SK-N-SH treated with all-trans-retinoic acid at 6 μM for 48 hours (cell line): ENCODE measurements around the gene SCAPER.

Experiments used
- BACH2 ChIP-seq: fragments of 250-450 bp; sonication (Bioruptor Pico); IDR thresholded peaks from 2 replicates; pipeline ENCODE4 v1.9.0; 2021; ENCODE audit warnings: mild to moderate bottlenecking, borderline replicate concordance
- ESRRG ChIP-seq: fragments of 250-450 bp; sonication (Bioruptor Pico); IDR thresholded peaks from 2 replicates; pipeline ENCODE4 v1.6.1; 2021; ENCODE audit warnings: mild to moderate bottlenecking
- GLIS3 ChIP-seq: fragments of 250-450 bp; sonication (Bioruptor Pico); IDR thresholded peaks from 2 replicates; pipeline ENCODE4 v1.5.0; 2020; ENCODE audit warnings: mild to moderate bottlenecking, moderate library complexity
- ISL1 ChIP-seq: fragments of 250-450 bp; sonication (Bioruptor Pico); IDR thresholded peaks from 2 replicates; pipeline ENCODE4 v2.1.2; 2022; ENCODE audit warnings: mild to moderate bottlenecking, moderate library complexity
- TCF4 ChIP-seq: fragments of 250-450 bp; sonication (Bioruptor Pico); IDR thresholded peaks from 2 replicates; pipeline ENCODE4 v1.8.0; 2021; ENCODE audit warnings: mild to moderate bottlenecking, moderate library complexity, borderline replicate concordance
- ZC3H10 ChIP-seq: fragments of 250-450 bp; sonication (Bioruptor Pico); IDR thresholded peaks from 2 replicates; pipeline ENCODE4 v1.5.1; 2021; ENCODE audit warnings: mild to moderate bottlenecking, moderate library complexity
- ZFP3 ChIP-seq: fragments of 250-450 bp; sonication (Bioruptor Pico); IDR thresholded peaks from 2 replicates; pipeline ENCODE4 v1.5.0; 2020; ENCODE audit warnings: mild to moderate bottlenecking, moderate library complexity
- ZFP30 ChIP-seq: fragments of 450-650 bp; formaldehyde crosslinking; IDR thresholded peaks from 2 replicates; pipeline ENCODE4 v1.5.0; 2022; ENCODE audit warnings: mild to moderate bottlenecking, moderate library complexity
- ZNF8 ChIP-seq: fragments of 450-650 bp; formaldehyde crosslinking; IDR thresholded peaks from 2 replicates; pipeline ENCODE4 v1.5.0; 2020; ENCODE audit warnings: mild to moderate bottlenecking, moderate library complexity
- TF ChIP-seq, protein P1 (sequence below): fragments of 250-450 bp; sonication (Bioruptor Pico); IDR thresholded peaks from 2 replicates; pipeline ENCODE4 v1.5.1; 2020; ENCODE audit warnings: low read depth, mild to moderate bottlenecking, moderate library complexity
- TF ChIP-seq, protein P2 (sequence below): fragments of 250-450 bp; sonication (Bioruptor Pico); IDR thresholded peaks from 2 replicates; pipeline ENCODE4 v1.8.0; 2020; ENCODE audit warnings: mild to moderate bottlenecking, moderate library complexity, borderline replicate concordance

DNA sequence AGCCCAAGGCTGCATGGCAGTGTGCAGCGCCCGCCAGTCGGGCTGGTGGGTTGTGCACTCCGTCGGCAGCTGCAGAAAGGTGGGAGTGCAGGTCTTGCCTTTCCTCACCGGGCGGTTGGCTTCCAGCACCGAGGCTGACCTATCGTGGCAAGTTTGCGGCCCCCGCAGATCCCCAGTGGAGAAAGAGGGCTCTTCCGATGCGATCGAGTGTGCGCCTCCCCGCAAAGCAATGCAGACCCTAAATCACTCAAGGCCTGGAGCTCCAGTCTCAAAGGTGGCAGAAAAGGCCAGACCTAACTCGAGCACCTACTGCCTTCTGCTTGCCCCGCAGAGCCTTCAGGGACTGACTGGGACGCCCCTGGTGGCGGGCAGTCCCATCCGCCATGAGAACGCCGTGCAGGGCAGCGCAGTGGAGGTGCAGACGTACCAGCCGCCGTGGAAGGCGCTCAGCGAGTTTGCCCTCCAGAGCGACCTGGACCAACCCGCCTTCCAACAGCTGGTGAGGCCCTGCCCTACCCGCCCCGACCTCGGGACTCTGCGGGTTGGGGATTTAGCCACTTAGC lies 564.3 kb downstream of the SCAPER start:
- TF ChIP-seq BACH2 (CRISPR knock-in tag) (no peak), ZNF8 (no peak), ESRRG (CRISPR knock-in tag) (no peak), ZFP30 (CRISPR knock-in tag) (no peak), GLIS3 (CRISPR knock-in tag) (no peak), TCF4 (CRISPR knock-in tag) (no peak), ZC3H10 (no peak), ISL1 (CRISPR knock-in tag) (no peak), ZFP3 (CRISPR knock-in tag) (no peak)
- TF ChIP-seq, protein P1, sequence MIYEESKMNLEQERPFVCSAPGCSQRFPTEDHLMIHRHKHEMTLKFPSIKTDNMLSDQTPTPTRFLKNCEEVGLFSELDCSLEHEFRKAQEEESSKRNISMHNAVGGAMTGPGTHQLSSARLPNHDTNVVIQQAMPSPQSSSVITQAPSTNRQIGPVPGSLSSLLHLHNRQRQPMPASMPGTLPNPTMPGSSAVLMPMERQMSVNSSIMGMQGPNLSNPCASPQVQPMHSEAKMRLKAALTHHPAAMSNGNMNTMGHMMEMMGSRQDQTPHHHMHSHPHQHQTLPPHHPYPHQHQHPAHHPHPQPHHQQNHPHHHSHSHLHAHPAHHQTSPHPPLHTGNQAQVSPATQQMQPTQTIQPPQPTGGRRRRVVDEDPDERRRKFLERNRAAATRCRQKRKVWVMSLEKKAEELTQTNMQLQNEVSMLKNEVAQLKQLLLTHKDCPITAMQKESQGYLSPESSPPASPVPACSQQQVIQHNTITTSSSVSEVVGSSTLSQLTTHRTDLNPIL, result no peak
- TF ChIP-seq, protein P2, sequence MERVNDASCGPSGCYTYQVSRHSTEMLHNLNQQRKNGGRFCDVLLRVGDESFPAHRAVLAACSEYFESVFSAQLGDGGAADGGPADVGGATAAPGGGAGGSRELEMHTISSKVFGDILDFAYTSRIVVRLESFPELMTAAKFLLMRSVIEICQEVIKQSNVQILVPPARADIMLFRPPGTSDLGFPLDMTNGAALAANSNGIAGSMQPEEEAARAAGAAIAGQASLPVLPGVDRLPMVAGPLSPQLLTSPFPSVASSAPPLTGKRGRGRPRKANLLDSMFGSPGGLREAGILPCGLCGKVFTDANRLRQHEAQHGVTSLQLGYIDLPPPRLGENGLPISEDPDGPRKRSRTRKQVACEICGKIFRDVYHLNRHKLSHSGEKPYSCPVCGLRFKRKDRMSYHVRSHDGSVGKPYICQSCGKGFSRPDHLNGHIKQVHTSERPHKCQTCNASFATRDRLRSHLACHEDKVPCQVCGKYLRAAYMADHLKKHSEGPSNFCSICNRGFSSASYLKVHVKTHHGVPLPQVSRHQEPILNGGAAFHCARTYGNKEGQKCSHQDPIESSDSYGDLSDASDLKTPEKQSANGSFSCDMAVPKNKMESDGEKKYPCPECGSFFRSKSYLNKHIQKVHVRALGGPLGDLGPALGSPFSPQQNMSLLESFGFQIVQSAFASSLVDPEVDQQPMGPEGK (CRISPR knock-in tag), result no peak
